Limb (tissue), 2 donors: Measurements from ENCODE around the gene PPP1R7.

ENCODE experiments used
- DNase-seq, 2 donors: peaks; one replicate each; pipeline ENCODE4 v3.0.0-alpha.2; 2016; ENCODE audit errors: extremely low spot score in 2 of 2

Gene PPP1R7

DNA sequence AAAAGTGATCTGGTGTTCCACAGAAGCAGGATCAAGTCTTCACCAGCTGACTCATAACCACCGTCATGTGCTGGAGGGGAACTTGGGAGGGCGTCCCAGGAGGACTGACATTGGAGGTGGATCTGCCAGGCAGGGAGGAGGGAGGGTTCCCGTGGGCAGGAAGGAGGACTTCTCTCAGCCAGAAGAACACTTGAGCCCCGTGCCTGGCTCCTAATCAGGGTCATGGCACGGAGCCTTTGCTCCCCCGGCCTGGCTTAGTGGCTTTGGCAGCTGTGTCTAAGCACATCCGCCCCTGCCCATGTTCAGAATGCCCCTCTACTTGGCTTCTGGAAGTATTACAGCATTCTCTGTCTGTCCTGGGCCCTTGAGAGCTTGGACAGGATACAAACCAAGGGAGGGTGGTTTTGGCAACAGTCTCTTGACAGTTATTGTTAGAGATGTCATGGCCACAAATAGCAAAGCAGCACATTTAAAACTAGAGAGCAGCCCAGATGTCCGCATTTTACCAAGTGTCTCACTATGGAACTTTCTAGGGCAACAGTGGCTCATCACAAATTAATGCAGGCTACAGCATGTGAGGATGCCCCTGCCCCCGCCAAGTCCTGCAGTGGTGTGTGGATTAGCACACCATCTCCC, 11.5 kb downstream of the PPP1R7 start:
- peak in 1 of 2 donors; percentile 26 for DNase-seq

GRCh38 chr2:241163601-241164118, 13.4 kb downstream of the PPP1R7 start:
- no peak for DNase-seq

DNA sequence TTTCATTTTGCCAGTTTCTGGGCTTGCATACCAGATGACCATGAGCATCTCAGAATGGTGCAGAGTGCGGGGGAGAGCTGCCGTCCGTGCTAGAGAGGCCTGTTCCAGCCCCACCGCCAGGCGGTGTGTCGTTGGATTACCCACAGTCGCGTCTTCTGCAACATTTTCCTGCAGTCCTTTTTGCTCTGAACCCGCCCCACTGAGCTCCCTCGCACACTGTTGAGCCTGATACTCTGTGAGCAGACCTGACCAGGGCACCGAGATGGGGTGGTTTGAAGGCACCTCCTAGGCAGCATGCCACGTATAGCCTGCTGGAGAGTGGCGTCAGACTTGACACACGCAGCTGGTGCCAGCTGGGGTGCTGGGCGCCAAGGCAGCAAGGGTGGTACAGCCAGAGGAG, 18.1 kb downstream of the PPP1R7 start:
- DNase-seq: no peak

GRCh38 chr2:241173557-241173956, 23.3 kb downstream of the PPP1R7 start:
- DNase-seq: no peak

- DNase-seq: no peak
Measured at GRCh38 chr2:241177526-241178334, 27.5 kb downstream of the PPP1R7 start.

- no peak for DNase-seq
Measured at GRCh38 chr2:241178961-241179360, 28.7 kb downstream of the PPP1R7 start.

- no peak for DNase-seq
Measured at GRCh38 chr2:241179899-241180298, 29.6 kb downstream of the PPP1R7 start.

GRCh38 chr2:241180495-241180894, 30.2 kb downstream of the PPP1R7 start:
- DNase-seq: no peak

- DNase-seq: no peak
Measured at GRCh38 chr2:241182126-241182525, 31.9 kb downstream of the PPP1R7 start.

DNA sequence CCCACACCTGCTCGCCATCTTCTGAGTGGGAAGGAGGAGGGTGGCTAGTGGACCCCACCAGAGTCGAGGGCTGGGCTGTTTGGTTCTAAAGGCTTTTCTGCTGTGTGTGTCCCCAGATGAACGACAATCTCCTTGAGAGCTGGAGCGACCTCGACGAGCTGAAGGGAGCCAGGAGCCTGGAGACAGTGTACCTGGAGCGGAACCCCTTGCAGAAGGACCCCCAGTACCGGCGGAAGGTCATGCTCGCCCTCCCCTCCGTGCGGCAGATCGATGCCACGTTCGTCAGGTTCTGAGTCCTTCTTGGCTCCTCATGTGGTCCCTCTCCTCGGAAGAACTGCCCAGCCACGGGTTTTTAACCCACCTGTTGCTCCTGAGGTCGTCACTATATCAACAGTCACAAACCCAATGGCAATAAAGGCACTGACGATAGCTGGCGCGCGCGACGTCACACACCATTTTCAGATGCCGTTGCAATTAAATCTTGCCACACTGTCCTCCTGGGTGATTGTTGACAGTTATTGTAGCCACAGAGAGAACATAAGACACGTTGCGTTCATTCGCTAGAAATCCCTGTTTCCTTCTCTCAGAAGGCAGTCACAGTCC, 32.4 kb downstream of the PPP1R7 start:
- no peak for DNase-seq

DNA sequence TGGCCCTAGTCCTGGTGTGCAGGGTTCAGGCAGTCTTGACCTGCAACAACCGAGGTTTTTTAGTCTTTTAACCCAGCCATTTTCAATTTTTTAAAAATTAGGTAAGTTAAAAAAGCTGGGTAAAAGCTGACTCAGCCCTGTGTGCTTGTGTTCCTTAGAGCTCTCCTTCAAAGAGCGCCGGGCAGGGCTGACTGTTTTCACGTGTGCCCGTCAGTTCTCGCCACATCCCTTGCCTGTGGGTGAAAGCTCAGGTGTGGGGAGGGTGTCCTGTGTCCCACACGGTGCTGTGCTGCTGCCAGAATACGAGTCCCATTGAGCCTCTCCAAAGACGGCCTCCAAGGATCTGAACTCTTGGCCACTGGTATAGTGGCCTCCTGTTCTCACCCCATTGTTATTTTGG, 33.0 kb downstream of the PPP1R7 start:
- no peak for DNase-seq

- no peak for DNase-seq
Measured at GRCh38 chr2:241184901-241185300, 34.6 kb downstream of the PPP1R7 start.

DNA sequence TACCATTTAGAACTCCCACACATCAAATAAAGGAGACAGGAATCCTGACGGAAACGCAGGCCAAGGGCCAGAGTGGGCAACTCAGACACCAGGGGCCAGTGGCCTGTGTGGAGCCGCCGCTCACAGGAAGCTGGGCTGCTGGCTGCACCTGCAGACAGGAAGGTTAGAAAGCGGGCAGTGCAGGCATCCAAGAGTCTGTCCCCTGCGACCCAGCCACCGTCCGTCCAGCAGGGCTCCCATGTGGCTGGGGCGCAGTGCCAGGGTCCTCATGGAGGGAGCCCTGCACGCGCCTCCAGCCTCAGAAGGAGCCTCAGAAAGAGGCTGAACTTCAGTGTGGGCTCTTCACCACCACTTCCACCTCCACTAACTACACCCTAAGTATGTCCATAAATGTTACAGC, 35.7 kb downstream of the PPP1R7 start:
- no peak for DNase-seq

- no peak for DNase-seq
Measured at GRCh38 chr2:241187101-241187917, 37.0 kb downstream of the PPP1R7 start.

- DNase-seq: no peak
Measured at GRCh38 chr2:241187918-241188234, 37.6 kb downstream of the PPP1R7 start.

- DNase-seq: no peak
Measured at GRCh38 chr2:241188361-241189092, 38.3 kb downstream of the PPP1R7 start, which contains the start of gene ANO7. TSS of gene ANO7 (plus strand) at chr2:241188677. CDS start at chr2:241190064, 1,387 bp downstream.

DNA sequence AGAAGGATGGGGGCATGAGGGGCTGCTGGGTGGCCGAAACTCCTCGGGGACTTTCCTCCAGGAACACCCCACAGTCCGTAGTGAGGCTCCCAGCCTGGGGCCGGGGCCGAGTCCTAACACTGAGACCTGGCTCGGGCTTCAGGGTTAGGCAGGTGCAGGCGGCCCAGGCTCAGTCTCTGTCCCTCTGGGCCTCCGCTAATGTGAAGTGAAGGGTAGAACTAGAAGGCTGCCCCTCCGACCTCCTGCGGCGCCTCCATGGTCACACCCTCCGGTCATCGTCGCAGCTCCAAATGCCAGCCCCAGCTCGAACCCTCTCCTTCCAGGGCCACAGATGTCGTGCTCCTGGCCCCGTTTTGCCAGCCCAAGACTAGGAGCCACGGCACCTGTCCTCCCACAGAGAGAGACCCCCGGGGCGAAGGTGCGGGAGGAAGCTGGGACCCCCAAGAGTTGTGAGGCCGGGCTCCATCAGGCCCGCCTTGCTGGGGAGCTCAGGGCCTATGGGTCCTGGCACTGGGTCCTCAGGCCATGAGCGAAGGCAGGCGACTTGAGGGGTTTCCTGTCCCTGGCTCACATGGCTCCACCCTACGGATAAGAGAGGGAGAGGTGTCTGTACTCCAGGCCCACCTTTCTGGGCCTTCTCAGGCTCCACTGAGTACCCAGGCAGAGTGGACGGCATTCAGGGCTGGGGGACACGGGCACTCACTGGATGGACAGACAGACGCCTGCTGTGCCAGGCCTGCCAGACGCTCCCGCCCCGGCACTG, 39.0 kb downstream of the PPP1R7 start:
- DNase-seq: no peak

GRCh38 chr2:241189856-241190201, 39.6 kb downstream of the PPP1R7 start:
- DNase-seq: no peak

DNA sequence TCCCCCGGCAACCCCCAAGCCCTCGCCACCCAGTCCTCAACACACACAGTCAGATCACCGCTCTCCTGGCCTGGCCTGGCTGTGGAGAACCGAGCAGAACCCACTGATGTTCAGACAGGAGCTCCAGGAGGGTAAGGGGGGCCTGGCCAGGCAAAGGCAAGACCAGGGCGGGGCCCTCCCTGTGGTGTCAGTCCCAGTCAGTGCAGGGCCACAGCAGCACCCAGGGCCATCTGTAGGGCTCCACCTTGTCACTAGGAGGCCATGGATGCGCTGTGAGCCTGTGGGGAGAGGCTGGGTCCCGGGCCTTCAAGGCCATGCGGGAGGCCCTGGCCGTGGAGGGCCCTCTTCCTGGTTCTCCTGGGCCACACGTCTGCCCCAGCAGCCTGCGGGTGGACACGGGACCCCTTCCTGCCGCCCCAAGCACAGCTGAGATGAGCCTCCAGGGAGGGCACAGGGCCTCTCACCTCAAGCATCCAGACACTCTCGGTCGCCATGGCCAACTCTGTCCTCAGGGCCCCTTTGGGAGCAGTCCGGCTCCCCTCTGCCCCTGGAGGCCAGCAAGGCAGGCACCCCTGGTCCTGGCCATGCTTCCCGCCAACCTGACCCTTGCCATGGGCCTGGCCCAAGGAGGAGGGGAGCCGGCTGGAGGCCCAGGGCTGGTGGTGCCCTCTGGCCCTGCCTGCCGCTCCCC, 40.2 kb downstream of the PPP1R7 start:
- no peak for DNase-seq

DNA sequence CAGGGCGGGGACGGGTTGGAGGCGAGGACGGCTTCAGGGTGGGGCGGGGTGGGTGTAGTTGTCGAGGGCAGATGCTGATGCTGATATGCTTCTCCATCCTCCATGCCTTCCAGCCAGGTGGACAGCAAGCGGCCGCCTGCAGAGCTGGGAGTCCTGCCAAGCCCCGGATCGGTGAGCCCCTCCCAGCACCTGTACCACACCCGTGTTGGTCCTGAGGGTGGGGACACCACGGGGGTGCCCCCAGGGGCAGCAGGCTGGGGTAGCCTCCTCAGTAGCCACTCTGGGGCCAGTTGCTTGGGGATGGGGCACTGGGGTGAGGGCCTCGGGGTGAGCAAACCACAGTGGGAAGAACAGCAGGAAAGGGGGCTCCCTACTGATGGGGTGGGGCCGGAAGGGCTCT, 40.8 kb downstream of the PPP1R7 start:
- DNase-seq: no peak
